ENCODE data around the gene MESP1.

- TF ChIP-seq GATA2 (IDR thresholded peaks at IDR 0.05; ENCODE audit: low read depth, low read length) (no peak), GATA3 (IDR thresholded peaks at IDR 0.05; ENCODE audit: low read depth, low read length) (no peak)
Observed at GRCh38 chr15:89775815-89776214, 24.8 kb upstream of the MESP1 start.
